Measurements from ENCODE around the gene CDKN2AIPNL.

CDKN2AIPNL gene

GRCh38 chr5:134403951-134404350 is 7.7 kb downstream of the CDKN2AIPNL start:
- no peak for TF ChIP-seq EZH2phosphoT487 (IDR thresholded peaks at IDR 0.05; ENCODE audit: borderline replicate concordance)
- TF ChIP-seq CTCF (conservative IDR thresholded peaks at IDR 0.05; ENCODE audit: low read length): no peak
- H3K4me1 ChIP-seq (ENCODE audit: insufficient read depth, low read length, poor library complexity, severe bottlenecking): no peaks in the 10 kb centered on the region
- peaks cover 4% of the 10 kb centered on the region for H3K79me2 ChIP-seq (ENCODE audit: insufficient read depth, low read length)
- H3K9me3 ChIP-seq (ENCODE audit: insufficient read depth, low read depth, low read length): no peaks in the 10 kb centered on the region
- H4K20me1 ChIP-seq (ENCODE audit: insufficient read depth, low read length, poor library complexity, severe bottlenecking): peaks cover under 1% of the 10 kb centered on the region
- no peaks in the 10 kb centered on the region for H3K9me2 ChIP-seq (replicated peaks; ENCODE audit: low read depth, low read length)
- H3K9ac ChIP-seq (ENCODE audit: low read depth, low read length, poor library complexity, severe bottlenecking): no peak overlapping the region
- no peaks in the 10 kb centered on the region for H3F3A ChIP-seq (ENCODE audit: low read depth)
- no peak overlapping the region for H3K4me3 ChIP-seq (ENCODE audit: low read length, poor library complexity, severe bottlenecking)
- no peak overlapping the region for H2AFZ ChIP-seq (ENCODE audit: low read length)
- no peak overlapping the region for H3K4me2 ChIP-seq (ENCODE audit: low read depth, low read length, poor library complexity, severe bottlenecking)
- H3K27me3 ChIP-seq (ENCODE audit: insufficient read depth, low read length, poor library complexity, severe bottlenecking): no peaks in the 10 kb centered on the region
- H3K36me3 ChIP-seq (ENCODE audit: insufficient read depth, low read length): no peaks in the 10 kb centered on the region

- no peak overlapping the region for H3K4me3 ChIP-seq (ENCODE audit: low read length, poor library complexity, severe bottlenecking)
- no peak overlapping the region for H3K4me2 ChIP-seq (ENCODE audit: low read depth, low read length, poor library complexity, severe bottlenecking)
- H4K20me1 ChIP-seq (ENCODE audit: insufficient read depth, low read length, poor library complexity, severe bottlenecking): no peaks in the 10 kb centered on the region
- H3K9ac ChIP-seq (ENCODE audit: low read depth, low read length, poor library complexity, severe bottlenecking): no peak overlapping the region
- no peaks in the 10 kb centered on the region for H3K9me3 ChIP-seq (ENCODE audit: insufficient read depth, low read depth, low read length)
- no peaks in the 10 kb centered on the region for H3K27me3 ChIP-seq (ENCODE audit: insufficient read depth, low read length, poor library complexity, severe bottlenecking)
- no peaks in the 10 kb centered on the region for H3K9me2 ChIP-seq (replicated peaks; ENCODE audit: low read depth, low read length)
- no peaks in the 10 kb centered on the region for H3F3A ChIP-seq (ENCODE audit: low read depth)
- H3K4me1 ChIP-seq (ENCODE audit: insufficient read depth, low read length, poor library complexity, severe bottlenecking): no peaks in the 10 kb centered on the region
- no peaks in the 10 kb centered on the region for H3K79me2 ChIP-seq (ENCODE audit: insufficient read depth, low read length)
- TF ChIP-seq EZH2phosphoT487 (IDR thresholded peaks at IDR 0.05; ENCODE audit: borderline replicate concordance): no peak
- no peak for TF ChIP-seq CTCF (conservative IDR thresholded peaks at IDR 0.05; ENCODE audit: low read length)
- H2AFZ ChIP-seq (ENCODE audit: low read length): no peak overlapping the region
- peaks cover 10% of the 10 kb centered on the region; the same call in 1 of the 2 replicates for H3K36me3 ChIP-seq (ENCODE audit: insufficient read depth, low read length)
Measured at GRCh38 chr5:134398609-134399155, 13.0 kb downstream of the CDKN2AIPNL start.

GRCh38 chr5:134397196-134397595 is 14.5 kb downstream of the CDKN2AIPNL start:
- Histone ChIP-seq H4K20me1 (ENCODE audit: insufficient read depth, low read length, poor library complexity, severe bottlenecking) (no peaks in the 10 kb centered on the region), H3K4me3 (ENCODE audit: low read length, poor library complexity, severe bottlenecking) (no peak overlapping the region), H2AFZ (ENCODE audit: low read length) (no peak overlapping the region), H3K4me2 (ENCODE audit: low read depth, low read length, poor library complexity, severe bottlenecking) (no peak overlapping the region), H3K27me3 (ENCODE audit: insufficient read depth, low read length, poor library complexity, severe bottlenecking) (no peaks in the 10 kb centered on the region), H3K9me2 (replicated peaks; ENCODE audit: low read depth, low read length) (no peaks in the 10 kb centered on the region), H3K79me2 (ENCODE audit: insufficient read depth, low read length) (no peaks in the 10 kb centered on the region), H3K9me3 (ENCODE audit: insufficient read depth, low read depth, low read length) (no peaks in the 10 kb centered on the region), H3K36me3 (ENCODE audit: insufficient read depth, low read length) (peaks cover 14% of the 10 kb centered on the region; the same call in 1 of the 2 replicates), H3K4me1 (ENCODE audit: insufficient read depth, low read length, poor library complexity, severe bottlenecking) (no peaks in the 10 kb centered on the region), H3F3A (ENCODE audit: low read depth) (no peaks in the 10 kb centered on the region), H3K9ac (ENCODE audit: low read depth, low read length, poor library complexity, severe bottlenecking) (no peak overlapping the region)
- TF ChIP-seq CTCF (conservative IDR thresholded peaks at IDR 0.05; ENCODE audit: low read length) (no peak), EZH2phosphoT487 (IDR thresholded peaks at IDR 0.05; ENCODE audit: borderline replicate concordance) (no peak)

Data from Loucy (cell line).